Measurements from ENCODE around the gene WFDC9. TPM values are rescaled to one million over a fixed set of nuclear protein-coding genes. Genes with fewer than 3 reads are reported as not detected.
"Not testable (repeated sequence)": the region's sequence is repeated elsewhere in the genome, so short reads cannot be mapped to it uniquely, and the experiment has no call there.

Gene WFDC9
- total RNA-seq, 1 donor from 2014 or later = not detected

- Histone ChIP-seq H3K4me3 (no peak overlapping the region), H3K36me3 (no peaks in the 10 kb centered on the region), H3K9me3 (replicated peaks) (no peaks in the 10 kb centered on the region), H3K4me1 (no peaks in the 10 kb centered on the region), H3K27ac (replicated peaks) (no peak overlapping the region), H3K27me3 (ENCODE audit: low read depth) (peaks cover 41% of the 10 kb centered on the region)
- no peak for TF ChIP-seq CTCF (IDR thresholded peaks at IDR 0.05; ENCODE audit: borderline replicate concordance)
- intact Hi-C loops (cut with micrococcal nuclease) = no loop called here
- DNase-seq = no peak
Observed at GRCh38 chr20:45581702-45582101, 49.4 kb downstream of the WFDC9 start.

- TF ChIP-seq CTCF (IDR thresholded peaks at IDR 0.05; ENCODE audit: borderline replicate concordance) = no peak
- H3K4me1 ChIP-seq = no peaks in the 10 kb centered on the region
- no peaks in the 10 kb centered on the region for H3K36me3 ChIP-seq
- peaks cover 38% of the 10 kb centered on the region for H3K27me3 ChIP-seq (ENCODE audit: low read depth)
- no peak within 1 kb of the TSS for H3K4me3 ChIP-seq
- intact Hi-C loops (cut with micrococcal nuclease) = no loop called here
- no peak for DNase-seq
- no peaks in the 10 kb centered on the region for H3K9me3 ChIP-seq (replicated peaks)
- no peak within 1 kb of the TSS for H3K27ac ChIP-seq (replicated peaks)
Observed at GRCh38 chr20:45579184-45579583, 51.9 kb downstream of the WFDC9 start, which contains the start of gene WFDC8. WFDC8 (minus strand) TSS chr20:45579284; CDS start chr20:45579247, 37 bp downstream.

GRCh38 chr20:45578231-45578630 lies 52.9 kb downstream of the WFDC9 start:
- TF ChIP-seq CTCF (IDR thresholded peaks at IDR 0.05; ENCODE audit: borderline replicate concordance) = no peak
- intact Hi-C loops (cut with micrococcal nuclease) = no loop called here
- H3K27ac ChIP-seq (replicated peaks) = no peak overlapping the region
- H3K4me3 ChIP-seq = no peak overlapping the region
- no peak for DNase-seq
- peaks cover 36% of the 10 kb centered on the region for H3K27me3 ChIP-seq (ENCODE audit: low read depth)
- H3K4me1 ChIP-seq = no peaks in the 10 kb centered on the region
- no peaks in the 10 kb centered on the region for H3K9me3 ChIP-seq (replicated peaks)
- H3K36me3 ChIP-seq = no peaks in the 10 kb centered on the region

- Histone ChIP-seq H3K27me3 (ENCODE audit: low read depth) (peaks cover 24% of the 10 kb centered on the region), H3K4me1 (no peaks in the 10 kb centered on the region), H3K36me3 (no peaks in the 10 kb centered on the region), H3K27ac (replicated peaks) (no peak overlapping the region), H3K9me3 (replicated peaks) (no peaks in the 10 kb centered on the region), H3K4me3 (no peak overlapping the region)
- no peak for TF ChIP-seq CTCF (IDR thresholded peaks at IDR 0.05; ENCODE audit: borderline replicate concordance)
- DNase-seq = no peak
- intact Hi-C loops (cut with micrococcal nuclease) = no loop called here
Observed at GRCh38 chr20:45576995-45577394, 54.1 kb downstream of the WFDC9 start.

GRCh38 chr20:45575931-45576330 lies 55.2 kb downstream of the WFDC9 start:
- Histone ChIP-seq H3K9me3 (replicated peaks) (no peaks in the 10 kb centered on the region), H3K36me3 (no peaks in the 10 kb centered on the region), H3K4me3 (no peak overlapping the region), H3K27me3 (ENCODE audit: low read depth) (peaks cover 18% of the 10 kb centered on the region), H3K27ac (replicated peaks) (no peak overlapping the region), H3K4me1 (no peaks in the 10 kb centered on the region)
- intact Hi-C loops (cut with micrococcal nuclease) = no loop called here
- no peak for DNase-seq
- no peak for TF ChIP-seq CTCF (IDR thresholded peaks at IDR 0.05; ENCODE audit: borderline replicate concordance)

GRCh38 chr20:45569650-45570049 lies 61.4 kb downstream of the WFDC9 start:
- H3K27ac ChIP-seq (replicated peaks); DNase-seq; H3K4me1 ChIP-seq; H3K36me3 ChIP-seq; H3K4me3 ChIP-seq; intact Hi-C loops (cut with micrococcal nuclease); H3K9me3 ChIP-seq (replicated peaks): not testable (repeated sequence)
- peaks cover 15% of the 10 kb centered on the region for H3K27me3 ChIP-seq (ENCODE audit: low read depth)
